Adipose tissue (tissue), 3 donors: ENCODE data around the gene CA12. TPM values are rescaled to one million over a fixed set of nuclear protein-coding genes. Genes with fewer than 3 reads are reported as not detected.
"Not testable (repeated sequence)": the region's sequence is repeated elsewhere in the genome, so short reads cannot be mapped to it uniquely, and the experiment has no call there.

Experiments
- H3K27ac ChIP-seq: one replicate; pipeline ENCODE4 v1.5.1; 2013; ENCODE audit warnings: low read depth, low read length
- WGBS, 3 donors: extraction: QIAGEN DNeasy Blood & Tissue Kit; methylation state at CpG; one replicate each; pipeline ENCODE4 v1.1.7; 2013; 5-methylcytosine and 5-hydroxymethylcytosine counted together
- polyA plus RNA-seq, 3 donors: library from polyadenylated mRNA; stranded (reverse); fragments of 200-250 nt; gene quantifications; one replicate each; pipeline ENCODE4 v1.2.3, GENCODE V29; 2013
- donor health status: healthy with polysubstance abuse.
- donor health status: Bipolar disorder and iron deficiency.
- donor health status: healthy.

The CA12 gene
- 1 to 10 TPM; 1.5 to 9.6 (median 3.7) TPM for polyA plus RNA-seq

DNA sequence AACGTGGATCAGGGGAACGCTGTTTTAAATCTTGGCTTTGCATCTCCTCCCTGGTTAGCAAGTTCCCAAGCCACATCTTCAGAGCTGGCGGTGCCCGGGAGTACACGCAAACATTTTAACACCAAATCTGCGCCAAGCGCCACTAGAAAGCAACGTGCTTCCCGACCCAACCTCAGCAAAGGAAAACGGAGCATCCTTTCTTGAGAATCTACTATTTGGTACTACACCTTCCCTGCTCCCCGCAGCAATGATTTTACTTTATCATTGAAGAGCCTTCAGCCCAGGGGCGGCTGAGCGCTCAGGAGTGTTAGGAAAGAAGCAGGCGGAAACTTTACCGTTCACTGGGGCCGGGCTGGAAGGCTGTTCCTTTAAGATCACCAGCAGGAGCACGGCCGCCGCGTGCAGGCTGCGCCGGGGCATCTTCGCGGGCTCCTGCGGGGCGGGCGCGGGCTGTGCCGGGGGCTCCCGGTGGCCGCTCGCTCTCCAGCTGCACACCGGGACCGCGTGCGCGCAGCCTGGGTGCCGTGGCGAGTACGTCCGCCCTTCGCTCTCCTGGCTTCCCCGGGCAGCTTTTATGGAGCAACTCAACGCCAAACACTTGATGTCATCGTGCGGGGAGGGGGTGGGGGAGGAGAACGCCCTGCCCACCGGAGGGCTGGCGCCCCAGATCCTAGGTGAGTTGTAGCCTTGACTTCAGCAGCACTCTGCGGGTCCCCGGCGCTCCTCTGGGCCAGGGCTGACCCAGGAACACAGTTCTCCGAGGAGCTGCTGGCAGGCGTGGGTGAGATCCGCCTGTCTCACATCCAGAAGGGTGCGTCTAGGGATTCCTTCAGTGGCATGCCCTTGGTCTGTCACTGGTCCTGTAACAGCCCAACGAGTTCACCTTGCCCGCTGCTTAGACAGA lies at the start of gene CA12:
Gene CA12, minus strand, starts transcription at position 546 of the 904 bp plus-strand sequence. Its CDS starts 126 bp downstream, at position 420.
- 2 to 3% (median 3%) methylated on average over 58 of the region's 58 CpGs for WGBS, 3 donors
- H3K27ac ChIP-seq: no peak within 1 kb of the TSS

DNA sequence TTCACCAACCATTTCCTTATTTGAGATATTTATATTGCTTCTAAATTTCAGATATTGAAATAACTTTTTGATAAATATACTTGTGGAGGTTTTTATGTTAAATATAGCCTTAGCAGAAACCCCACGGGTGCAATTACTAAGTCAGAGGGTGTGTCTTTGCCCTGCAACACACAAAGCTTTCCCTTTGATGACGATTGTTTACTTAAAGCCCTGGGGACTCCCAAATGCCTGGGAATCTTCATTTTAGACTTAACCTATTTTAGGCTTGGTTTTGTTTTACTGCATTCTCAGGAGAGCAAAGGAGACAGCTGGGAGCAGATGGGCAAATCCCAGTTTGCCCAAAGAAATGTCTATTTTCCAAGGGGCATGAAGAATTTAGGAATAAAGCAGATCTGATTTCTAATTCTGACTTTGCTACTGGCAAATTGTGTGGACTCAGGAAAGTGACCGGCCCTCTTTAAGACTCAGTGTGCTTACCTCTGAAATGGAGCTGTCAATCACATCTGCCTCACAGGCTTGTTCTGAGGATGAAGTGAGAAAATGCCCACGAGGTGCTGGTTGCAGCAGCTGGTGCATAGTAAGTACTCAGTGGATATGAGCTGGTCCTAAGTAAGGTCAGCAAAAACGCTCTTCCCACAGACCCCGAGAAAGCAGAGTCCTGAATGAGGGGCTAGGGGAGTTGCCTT lies 49.3 kb upstream of the CA12 start:
- no peak overlapping the region for H3K27ac ChIP-seq
- WGBS, 3 donors: 61 to 68% (median 64%) methylated on average over 6 of the region's 6 CpGs

DNA sequence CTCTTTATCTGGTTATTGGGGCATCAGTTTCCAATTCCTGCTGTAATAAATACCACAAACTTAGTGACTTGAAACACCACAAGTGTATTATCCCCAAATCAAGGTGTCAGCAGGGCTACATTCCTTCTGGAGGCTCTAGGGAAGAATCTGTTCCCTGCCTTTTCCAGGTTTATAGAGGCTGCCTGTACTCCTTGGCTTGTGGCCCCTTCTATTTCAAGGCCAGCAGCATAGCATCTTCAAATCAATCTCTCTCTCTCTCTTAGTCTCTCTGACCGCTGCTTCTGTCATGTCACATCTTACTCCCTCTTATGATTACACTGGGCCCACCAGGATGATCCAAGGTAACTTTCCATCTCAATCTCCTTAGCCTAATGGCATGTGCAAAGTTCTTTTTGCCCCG lies 44.9 kb upstream of the CA12 start:
- WGBS, 3 donors: 65 to 96% (median 95%) methylated on average over 2 of the region's 2 CpGs

DNA sequence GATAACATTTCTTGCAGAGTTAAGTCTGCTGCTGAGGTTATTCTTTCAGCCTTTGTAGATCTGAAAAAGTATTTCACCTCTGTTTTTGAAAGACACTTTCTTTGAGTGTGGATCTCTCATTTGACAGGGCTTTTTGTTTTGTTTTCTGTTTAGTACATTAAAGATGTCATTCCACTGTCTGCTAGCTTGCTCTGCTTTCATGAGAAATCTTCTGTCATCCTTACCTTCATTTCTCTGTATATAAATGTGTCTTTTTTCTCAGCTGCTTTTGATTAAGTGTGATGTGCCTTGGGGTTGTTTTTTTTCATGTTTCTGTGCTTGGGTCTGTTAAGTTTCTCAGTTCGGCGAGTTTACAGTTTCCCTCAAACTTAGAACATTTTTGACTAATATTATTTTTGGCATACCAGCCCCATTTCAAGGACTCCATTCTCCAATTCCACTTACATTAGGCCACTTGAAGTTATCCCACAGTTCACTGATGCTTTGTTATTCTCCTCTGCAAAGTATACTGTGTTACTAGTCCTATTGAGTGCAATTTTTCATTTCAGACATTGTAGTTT lies 43.9 kb upstream of the CA12 start:
- H3K27ac ChIP-seq: no peak overlapping the region
- WGBS, 3 donors: 90 to 97% (median 95%) methylated on average over 2 of the region's 2 CpGs

More for the DNA sequence above, 44.9 kb upstream of the CA12 start:
- no peak overlapping the region for H3K27ac ChIP-seq

DNA sequence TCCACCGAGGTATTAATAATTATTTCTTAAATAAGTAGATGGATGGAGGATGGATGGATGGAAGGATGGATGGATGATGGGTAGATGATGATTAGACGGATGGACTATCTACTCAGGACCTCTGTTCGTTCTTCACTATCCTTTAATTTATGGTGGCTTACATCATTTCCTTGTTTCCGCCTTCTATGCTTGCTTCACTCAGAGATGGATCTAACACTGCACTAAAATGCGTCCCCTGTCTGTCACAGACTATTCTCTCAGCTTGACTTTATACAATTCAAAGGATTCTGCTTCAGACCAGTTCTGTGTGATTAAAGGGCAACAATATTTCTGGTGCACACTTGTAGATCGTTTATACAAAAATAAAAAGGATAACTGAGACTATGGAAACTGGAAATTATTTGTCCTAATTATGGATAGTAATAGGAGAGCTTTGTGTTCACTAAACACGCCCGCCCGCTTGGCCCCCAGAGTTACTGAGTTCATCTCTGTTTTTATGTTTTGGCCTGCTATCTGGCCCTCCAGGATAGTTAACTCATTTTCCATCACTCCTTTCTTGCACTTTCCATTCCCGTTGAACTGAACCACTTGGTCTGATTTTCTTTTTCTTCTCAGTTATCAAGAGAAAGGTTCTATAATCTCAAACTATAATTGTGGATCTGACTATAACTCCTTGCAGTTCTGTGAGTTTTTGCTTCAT lies 41.4 kb upstream of the CA12 start:
- H3K27ac ChIP-seq: no peak overlapping the region
- WGBS, 3 donors: 63 to 88% (median 74%) methylated on average over 10 of the region's 10 CpGs

DNA sequence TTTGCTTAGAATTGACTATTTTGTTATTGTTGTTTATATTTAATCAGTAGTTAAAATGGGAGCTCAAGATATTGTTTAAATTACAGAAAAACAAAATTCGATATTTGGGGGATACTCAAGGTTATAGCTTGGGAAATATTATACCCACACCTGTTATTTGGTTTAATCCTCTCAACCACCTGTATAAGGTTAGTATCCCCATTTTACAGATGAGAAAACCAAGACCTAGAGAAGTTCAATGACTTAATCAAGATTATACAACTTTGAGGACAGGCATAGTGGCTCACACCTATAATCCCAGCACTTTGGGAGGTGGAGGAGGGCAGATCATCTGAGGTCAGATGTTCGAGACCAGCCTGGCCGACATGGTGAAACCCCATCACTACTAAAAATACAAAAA lies 39.8 kb upstream of the CA12 start:
- 87 to 95% (median 93%) methylated on average over 3 of the region's 3 CpGs for WGBS, 3 donors

DNA sequence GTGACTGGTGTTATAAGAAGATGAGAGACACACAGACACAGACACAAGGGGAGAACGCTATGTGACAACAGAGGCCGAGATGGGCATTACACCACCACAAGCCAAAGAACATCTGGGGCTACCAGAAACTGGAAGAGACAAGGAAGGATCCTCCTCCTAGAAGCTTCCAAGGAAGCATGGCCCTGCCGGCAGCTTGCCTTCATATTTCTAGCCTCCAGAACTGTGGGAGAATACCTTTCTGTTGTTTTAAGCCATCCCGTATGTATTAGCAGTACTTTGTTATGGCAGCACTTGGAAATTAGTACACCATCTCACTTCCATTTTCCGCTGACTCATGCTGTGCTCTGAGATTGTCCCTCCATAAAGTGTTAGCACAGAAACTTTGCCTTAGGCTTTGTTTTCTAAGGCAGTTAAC lies 38.7 kb upstream of the CA12 start:
- H3K27ac ChIP-seq: no peak overlapping the region
- 83 to 87% (median 86%) methylated on average over 5 of the region's 5 CpGs for WGBS, 3 donors

More for the DNA sequence above, 39.8 kb upstream of the CA12 start:
- H3K27ac ChIP-seq: no peak overlapping the region

DNA sequence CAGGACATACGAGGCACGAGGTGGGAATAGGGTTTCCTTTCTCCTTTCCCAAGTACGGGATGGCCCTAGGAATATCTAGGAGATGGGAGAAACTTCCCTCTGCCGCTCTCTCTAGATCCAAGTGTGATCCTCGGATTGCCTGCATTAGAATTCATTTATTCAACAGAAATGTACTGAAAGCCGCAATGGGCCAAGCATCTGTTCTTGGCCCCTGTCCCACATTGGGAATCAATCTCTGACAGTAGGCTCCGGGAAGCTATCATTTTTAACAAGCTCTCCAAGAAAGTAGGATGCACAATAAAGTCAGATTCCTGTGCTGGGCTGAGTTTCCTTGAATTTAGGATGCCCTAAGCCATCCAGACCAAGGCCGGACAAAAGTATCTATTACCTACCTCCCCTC lies 37.2 kb upstream of the CA12 start:
- H3K27ac ChIP-seq: no peak overlapping the region
- WGBS, 3 donors: 75 to 83% (median 77%) methylated on average over 8 of the region's 8 CpGs

DNA sequence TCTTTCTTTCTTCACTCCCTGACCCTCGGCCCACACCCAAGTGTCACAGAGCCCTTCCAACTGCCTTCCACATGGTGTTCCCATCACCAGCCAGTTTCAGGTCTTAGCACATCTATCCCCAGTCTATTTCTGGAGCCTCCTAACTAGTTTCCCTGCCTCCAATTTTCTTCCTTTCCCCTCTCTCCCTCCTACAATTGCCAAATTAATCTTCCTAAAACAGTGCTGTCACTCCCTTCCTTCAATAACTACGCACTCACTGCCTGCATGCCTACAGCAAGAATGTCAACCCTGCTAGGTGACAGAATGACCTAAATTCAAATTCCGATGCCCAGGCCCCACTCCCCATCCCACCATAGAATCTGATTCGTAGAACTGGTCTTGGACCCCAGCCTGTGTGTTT lies 36.1 kb upstream of the CA12 start:
- WGBS, 3 donors: 84 to 97% (median 92%) methylated on average over 4 of the region's 4 CpGs
- H3K27ac ChIP-seq: no peak overlapping the region

DNA sequence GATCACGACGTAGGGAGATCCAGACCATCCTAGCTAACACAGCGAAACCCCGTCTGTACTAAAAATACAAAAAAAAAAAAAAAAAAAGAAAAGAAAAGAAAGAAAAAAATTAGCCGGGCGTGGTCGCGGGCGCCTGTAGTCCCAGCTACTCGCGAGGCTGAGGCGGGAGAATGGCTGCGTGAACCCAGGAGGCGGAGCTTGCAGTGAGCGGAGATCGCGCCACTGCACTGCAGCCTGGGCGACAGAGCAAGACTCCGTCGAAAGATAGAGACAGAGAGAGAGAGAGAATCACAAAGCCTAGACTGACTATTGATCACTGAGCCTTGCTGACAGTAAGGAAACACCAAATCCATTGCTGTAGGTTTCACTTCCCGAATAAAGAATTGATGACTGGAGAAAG lies 35.6 kb upstream of the CA12 start:
- 91 to 95% (median 94%) methylated on average over 20 to 21 of the region's 21 CpGs for WGBS, 3 donors
- not testable (repeated sequence) for H3K27ac ChIP-seq

DNA sequence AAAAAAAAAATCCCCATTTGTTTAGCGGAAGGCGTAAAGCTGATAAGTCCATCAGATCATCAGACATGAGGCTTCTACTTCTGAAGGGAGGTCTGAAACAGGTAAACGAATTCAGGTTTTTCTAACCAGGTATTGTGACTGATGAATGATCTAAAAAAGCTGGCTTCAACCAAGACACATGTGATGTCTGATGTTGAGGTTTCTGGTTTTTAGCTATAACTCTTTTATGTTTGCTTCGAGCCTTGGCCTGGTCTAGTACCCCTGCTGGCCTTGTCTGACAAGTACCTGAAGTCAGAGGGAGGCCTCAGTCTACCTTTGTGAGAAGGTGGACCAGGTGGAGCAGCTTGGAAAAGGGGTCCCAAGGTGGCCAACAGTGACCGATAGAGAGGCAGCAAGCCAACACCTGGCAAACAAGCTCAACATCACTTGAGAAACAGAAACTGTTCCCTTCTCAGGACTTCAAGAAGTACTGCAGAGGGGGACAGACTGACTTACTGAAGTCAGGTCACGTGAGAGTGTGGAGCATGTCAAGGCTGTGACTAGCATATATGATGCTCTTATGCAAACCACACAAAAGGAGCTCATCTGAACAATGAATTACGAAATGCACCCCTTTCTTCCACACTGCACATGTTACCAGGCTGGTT lies 33.0 kb upstream of the CA12 start:
- H3K27ac ChIP-seq: no peak overlapping the region
- WGBS, 3 donors: 90 to 96% (median 92%) methylated on average over 7 of the region's 7 CpGs

DNA sequence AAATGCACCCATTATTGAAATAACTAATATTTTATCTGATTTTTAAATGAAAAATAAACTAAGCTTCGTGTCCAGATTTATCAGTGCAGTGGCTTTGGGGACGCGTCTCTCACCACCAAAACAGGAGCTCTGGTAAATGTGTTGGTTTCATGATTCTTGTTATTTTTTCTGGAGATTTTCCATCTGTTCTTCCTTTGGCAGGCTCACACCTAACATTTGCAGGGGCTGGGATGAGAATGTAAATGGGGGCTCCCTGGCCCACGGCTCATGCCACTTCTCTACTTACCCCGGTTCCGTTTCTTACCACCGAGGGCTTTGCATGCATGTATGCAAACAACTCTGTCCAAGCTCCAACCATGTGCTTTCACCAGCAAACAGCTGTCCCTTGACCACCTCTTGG lies 30.9 kb upstream of the CA12 start:
- WGBS, 3 donors: 91 to 93% (median 92%) methylated on average over 7 of the region's 7 CpGs
- H3K27ac ChIP-seq: no peak overlapping the region

DNA sequence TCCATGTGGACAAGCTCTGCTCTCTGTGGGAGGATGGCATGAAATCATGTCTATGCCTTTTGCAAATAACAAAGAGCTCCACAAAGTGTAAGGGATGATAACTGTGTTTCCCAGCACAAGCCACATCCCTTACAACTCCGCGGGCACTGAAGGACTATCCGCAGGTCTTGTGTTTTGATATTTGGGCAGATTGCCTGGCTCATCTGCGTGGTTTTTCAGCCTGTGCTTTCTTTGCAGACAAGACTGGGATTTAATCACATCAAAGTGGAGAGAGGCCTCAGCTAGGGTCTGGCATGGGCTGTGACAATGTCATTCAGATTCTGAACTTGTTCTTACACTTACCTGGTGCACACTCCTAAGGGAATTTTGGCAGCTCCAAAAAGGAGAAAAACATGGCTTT lies 30.2 kb upstream of the CA12 start:
- no peak overlapping the region for H3K27ac ChIP-seq
- 83 to 94% (median 90%) methylated on average over 4 of the region's 4 CpGs for WGBS, 3 donors

DNA sequence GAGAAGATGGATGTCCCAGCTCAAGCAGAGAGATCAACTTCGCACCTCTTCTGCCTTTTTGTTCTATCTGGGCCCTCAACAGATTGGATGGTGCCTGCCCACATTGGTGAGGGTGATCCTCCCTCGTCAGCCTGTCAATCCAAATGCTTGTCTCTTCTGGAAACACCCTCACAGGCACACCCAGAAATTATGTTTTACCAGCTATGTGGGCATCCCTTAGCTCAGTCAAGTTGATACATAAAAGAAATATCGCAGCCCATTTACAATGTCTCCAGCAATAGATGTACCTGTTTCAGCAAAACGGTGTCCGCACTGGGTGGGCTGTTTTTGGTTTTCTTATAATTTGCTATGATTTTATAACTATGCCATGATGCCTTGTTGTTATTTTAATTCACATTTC lies 27.5 kb upstream of the CA12 start:
- no peak overlapping the region for H3K27ac ChIP-seq
- 95 to 99% (median 97%) methylated on average over 5 of the region's 5 CpGs for WGBS, 3 donors

DNA sequence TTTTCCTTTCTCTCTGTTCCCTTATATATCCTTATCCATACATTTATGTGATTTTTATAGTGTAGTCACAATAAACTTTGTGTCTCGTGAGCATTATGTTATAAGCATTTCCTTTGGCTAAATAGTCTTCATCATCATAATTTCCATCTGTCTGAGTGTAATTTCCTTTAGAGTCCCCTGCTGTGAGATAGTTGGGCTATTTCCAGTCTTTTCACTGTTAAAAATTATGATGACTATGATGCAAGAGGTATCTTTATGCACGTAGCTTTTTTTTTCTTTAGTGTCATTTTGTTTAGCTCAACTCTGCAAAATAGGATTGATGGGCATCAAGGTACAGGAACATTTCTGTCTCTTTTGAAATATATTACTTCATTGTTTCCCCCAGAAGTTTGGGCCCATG lies 26.9 kb upstream of the CA12 start:
- no peak overlapping the region for H3K27ac ChIP-seq
- 42 to 68% (median 46%) methylated on average over 2 of the region's 2 CpGs for WGBS, 3 donors

DNA sequence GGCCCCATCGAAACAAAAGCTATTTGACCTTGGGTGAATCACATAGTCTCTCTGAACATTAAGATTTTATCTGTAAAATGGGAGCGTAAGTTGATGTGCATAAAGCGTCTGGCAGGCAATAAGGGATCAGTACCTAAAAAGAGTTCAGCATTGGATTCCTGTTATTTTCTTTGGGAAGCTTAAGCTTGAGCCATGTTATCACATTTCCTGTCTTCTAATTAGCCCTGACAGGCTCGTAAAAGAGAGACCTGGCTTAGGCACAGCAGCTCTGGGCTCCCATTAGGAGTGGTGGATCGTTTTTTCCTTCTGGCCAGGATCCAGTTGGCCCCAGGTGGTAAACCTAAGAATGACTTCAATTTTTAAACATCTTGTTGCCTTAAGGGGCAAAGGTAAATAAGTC lies 26.0 kb upstream of the CA12 start:
- WGBS, 3 donors: 56 to 67% (median 59%) methylated on average over 5 of the region's 5 CpGs
- no peak overlapping the region for H3K27ac ChIP-seq

DNA sequence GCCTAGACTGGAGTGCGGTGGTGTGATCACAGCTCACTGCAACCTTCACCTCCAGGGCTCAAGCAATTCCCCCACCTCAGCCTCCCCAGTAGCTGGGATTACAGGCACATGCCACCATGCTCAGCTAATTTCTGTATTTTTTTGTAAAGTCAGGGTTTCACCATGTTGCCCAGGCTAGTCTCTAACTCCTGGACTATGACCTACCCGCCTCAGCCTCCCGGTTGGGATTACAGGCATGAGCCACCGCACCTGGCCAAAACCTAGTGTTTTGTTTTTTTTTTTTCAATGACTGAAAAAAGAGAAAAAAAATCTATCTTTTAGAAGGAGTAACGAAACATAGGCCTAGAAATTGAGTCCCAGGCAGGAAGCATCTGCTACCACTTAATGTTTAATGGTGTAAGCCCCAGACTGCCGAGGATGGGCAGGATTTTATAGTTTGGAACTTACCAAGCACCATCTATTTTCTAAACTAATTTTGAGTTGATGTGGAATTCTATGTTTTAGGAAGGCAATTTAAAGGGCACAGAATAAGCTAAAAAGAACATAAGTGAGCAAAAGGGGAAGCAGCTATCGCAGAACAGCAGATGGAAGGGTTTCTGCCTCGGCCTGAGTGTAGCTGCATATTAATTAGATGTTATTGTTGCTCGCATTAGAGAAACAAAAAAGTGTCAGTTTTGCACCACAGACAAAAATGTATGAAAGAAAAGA lies 24.2 kb upstream of the CA12 start:
- no peak overlapping the region for H3K27ac ChIP-seq
- 71 to 88% (median 73%) methylated on average over 9 of the region's 9 CpGs for WGBS, 3 donors

DNA sequence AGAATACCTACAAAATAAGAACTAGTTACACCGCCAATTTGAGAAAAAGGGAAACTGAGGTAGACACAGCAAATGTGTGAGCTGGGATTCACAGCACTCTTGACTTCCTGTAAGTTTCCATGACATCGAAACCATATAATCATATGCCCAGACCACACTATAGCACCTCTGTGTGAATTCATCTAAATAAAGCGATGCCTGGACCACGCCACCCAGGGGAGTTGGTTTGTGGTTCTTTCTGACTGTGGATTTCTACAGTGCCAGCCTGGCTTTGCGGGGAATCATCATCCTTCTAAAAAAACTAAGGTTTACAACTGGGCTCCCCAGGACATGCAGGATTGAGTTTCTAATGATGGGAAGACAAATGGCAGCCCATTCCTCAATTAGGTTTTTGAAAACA lies 23.5 kb upstream of the CA12 start:
- no peak overlapping the region for H3K27ac ChIP-seq
- WGBS, 3 donors: 91 to 92% (median 92%) methylated on average over 5 of the region's 5 CpGs
